ENCODE results near the gene RCCD1.

The RCCD1 gene

DNA sequence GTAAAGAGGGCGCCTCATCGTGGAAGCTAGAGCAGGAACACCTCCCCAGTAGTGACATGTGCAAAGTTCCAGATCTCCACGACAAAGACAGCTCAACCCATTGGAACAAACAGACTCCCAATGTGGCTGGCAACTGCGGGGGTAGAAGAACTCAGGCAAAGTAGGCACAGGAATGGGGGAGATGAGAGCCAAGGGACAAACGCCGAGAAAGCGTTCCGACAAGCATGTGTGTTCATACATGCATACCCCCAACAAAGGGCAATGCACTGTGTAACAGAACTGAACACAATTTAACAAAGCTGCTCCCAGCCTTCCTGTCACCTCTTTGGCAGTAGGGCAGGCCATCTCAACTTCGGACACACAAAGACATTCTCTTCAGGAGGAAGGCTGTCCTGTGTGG, 11.6 kb downstream of the RCCD1 start:
- no peak for DNase-seq (ENCODE audit: low read depth)

DNA sequence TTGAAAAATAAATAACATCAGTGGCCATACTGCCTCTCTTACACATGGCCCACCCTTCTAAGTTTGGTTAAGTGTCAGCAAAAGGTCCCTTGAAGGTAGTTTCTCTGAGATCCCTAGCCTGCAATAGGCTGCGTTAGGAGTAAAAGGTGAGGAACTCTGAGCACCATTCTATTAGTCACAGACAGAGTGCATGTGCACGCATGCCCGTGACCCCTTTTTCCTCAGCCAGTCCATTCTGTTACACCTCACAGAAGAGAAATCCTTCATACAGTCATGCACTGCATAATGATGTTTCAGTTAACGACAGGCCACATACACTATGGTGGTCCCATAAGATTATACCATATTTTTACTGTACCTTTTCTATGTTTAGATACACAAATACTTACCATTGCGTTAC, 12.5 kb downstream of the RCCD1 start:
- DNase-seq (ENCODE audit: low read depth): no peak

DNA sequence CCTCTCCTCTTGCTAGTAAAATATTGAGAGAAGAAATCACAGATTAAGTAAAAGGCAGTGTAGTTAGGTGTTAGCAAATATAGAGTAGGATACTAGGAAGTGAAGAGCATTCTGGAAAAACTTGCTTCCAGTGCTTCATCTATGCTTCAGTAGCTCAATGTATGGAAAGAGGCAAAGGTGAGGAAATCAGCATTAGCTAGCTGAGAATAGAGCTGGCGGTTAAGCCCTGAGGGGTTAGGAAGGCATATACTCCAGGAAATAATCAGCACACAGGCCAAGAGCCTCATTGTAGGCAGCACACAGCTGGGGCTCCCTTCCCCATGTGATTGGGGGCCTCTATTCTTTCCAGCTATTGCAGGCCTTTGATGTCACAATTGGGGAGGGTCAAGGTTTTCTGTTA, 13.8 kb downstream of the RCCD1 start:
- no peak for DNase-seq (ENCODE audit: low read depth)

DNA sequence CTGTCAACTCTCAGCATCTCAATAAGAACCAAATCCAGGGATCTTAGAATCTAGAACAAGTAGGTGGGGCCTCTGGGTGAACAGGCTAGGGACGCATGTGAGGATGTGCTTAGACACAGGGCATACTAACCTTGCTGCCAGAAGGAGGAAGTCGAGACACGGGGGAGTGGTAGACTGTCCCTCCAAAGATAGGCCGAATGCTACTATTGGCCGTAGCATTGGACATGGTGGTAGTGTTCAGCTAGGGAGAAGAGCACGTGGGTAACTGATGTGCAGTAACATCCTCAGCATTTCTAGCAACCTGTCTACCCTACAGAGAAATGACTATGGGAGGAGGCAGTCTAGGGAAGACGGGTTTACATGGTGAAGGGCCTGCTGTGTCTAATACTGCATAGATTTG, 15.6 kb downstream of the RCCD1 start:
- DNase-seq (ENCODE audit: low read depth): no peak

DNA sequence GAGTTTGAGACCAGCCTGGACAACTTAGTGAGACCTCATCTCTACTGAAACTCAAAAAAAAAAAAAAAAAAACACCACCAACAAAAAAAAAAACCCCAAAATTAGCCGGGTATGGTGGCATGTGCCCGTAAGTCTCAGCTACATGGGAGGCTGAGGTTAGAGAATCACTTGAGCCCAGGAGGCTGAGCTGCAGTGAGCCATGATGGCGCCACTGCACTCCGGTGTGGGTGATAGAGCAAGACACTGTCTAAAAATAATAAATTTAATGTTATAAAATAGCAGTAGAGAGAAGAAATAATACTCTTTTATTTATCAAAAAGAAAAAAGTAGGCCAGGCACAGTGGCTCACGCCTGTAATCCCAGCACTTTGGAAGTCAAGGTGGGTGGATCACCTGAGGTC, 17.4 kb downstream of the RCCD1 start:
- no peak for DNase-seq (ENCODE audit: low read depth)

DNA sequence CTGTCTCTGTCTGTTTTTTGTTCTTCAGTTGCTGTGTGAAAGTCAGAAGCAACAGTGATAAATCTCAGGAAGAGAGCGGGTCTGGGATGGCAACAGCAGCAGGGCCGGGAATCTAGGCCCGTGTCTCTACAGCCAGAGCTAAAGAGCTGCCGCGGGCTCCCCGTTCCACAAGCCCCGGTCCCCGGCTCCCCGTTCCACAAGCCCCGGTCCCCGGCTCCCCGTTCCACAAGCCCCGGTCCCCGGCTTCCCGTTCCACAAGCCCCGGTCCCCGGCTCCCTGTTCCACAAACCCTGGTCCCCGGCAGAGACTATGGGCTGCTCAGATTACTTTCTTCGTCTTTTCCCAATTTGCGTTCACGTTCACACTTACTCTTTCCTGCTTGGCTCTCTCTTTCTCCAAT, 19.5 kb downstream of the RCCD1 start:
- DNase-seq (ENCODE audit: low read depth): no peak

DNA sequence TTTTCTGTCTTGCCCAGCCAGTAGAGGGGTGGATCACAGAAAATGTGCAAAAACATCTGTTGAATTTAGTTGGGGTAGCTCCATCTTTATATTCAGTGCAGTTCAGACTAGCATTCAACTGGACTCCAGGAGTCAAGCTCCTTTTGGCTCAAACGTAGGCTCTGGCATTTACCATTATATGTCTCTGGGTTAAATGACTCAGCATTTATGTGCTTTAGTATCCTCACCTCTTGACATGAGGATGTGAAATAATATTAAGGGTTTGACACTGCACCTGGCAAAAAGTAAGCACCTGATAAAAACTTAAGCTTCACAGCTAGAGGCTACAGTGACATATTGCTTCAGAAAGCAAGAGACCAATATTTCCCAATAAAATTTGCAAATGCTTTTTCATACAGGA, 24.9 kb downstream of the RCCD1 start:
- no peak for DNase-seq (ENCODE audit: low read depth)

DNA sequence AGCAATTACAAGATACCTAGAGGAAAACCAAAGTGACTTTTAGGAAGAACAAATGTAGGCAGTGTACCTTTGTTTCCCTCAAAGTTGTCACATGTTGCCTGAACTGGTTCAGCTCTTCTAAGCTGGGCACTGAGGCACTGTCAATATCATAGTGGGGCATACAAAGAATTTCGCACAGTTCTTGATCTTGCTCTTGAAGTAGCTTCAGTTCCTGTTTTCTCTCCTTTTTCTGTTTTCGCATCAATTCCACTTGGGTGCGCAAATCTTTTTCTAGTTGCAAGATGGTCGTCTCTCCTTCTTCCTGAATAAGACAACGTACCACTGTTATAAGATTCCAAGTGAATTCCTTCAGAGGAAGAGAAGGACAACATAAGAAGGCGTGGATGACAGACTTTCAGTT, 27.0 kb downstream of the RCCD1 start:
- DNase-seq (ENCODE audit: low read depth): no peak

DNA sequence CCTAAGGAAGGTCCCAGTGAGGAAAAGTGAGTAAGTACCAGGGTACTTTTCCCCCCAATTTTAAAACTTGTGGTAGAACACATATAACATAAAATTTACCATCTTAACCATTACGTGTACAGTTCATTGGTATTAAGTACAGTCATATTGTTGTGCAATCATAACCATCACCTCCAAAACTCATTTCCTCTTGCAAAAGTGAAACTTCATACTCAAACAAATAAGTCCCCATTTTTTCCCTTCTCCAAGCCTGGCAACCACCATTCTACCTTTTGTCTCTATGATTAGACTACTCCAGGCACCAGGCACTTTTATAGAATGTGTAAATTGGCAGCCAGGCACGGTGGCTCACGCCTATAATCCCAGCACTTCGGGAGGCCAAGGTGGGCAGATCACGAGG, 27.5 kb downstream of the RCCD1 start:
- DNase-seq (ENCODE audit: low read depth): peak; percentile 75

DNA sequence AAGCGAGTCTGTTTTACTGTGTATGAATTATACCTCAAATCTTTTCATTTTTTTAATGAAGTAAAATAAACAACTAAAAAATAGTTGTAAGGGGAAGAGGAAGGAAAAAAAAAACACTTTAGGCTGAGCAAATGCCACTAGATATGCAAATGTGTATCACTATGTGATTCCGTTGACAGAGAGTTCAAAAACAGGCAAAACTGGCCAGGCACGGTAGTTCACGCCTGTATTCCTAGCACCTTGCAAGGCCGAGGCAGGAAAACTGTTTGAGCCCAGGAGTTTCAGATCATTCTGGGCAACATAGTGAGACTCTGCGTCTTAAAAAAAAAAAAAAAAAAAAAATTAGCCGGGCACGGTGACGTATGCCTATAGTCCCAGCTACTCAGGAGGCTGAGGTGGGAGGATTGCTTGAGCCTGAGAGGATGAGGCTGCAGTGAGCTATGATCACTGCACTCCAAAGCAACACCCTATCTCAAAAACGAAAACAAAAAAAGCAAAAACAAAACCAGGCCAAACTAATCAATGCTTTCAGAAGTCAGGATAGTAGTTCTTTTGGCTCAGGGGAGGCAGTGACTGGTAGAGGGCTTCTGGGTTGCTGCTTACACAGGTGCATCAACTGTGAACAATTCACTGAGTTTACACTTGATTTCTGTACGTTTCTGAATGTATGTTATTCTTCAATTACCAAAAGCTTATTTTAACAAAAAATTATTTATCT, 32.3 kb downstream of the RCCD1 start:
- no peak for DNase-seq (ENCODE audit: low read depth)

DNA sequence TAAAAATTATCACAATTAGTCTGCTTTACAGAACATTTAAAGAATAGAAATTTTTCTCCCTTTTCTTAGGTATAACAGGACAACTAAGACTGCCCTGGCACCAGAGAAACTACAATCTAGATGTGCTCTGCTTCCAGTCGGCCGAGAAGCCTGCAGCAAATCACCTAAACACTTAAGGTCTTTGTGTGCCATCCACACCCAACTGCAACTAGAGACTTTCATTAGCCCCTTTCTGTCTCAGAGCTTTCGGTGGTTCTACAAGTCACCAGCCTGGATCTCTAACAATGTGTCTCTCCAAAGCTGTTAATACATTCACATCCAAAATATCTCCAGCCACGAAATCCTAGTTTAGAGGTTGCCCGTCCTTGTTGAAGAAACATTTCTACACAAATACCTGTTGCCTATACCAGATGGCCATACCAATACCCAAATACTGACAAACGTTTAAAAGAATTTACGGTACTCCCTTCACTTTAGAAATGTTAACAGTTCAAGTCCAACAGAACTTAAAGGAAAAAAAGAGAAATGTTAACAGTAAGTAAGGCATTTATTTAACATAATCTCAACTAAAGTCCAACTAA, 33.0 kb downstream of the RCCD1 start:
- DNase-seq (ENCODE audit: low read depth): no peak

DNA sequence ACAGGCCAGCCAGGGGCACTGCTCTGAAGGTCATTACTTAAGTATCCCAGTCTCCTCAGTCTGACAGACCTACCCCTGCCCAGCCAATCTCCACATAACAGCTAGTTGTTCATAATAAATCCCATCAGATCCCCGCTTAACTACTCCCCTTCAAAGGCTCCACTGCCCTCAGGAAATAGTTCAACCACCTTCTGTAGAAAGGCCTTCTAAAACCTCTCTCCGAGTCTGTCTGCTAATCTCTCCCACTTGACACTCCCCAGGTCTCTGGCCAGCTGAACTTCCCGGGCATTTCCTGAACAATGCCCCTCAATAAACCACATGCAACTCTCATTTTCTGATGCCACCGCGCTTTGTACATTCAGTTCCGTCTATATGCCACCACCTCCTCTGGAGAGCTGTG, 33.6 kb downstream of the RCCD1 start:
- DNase-seq (ENCODE audit: low read depth): no peak

DNA sequence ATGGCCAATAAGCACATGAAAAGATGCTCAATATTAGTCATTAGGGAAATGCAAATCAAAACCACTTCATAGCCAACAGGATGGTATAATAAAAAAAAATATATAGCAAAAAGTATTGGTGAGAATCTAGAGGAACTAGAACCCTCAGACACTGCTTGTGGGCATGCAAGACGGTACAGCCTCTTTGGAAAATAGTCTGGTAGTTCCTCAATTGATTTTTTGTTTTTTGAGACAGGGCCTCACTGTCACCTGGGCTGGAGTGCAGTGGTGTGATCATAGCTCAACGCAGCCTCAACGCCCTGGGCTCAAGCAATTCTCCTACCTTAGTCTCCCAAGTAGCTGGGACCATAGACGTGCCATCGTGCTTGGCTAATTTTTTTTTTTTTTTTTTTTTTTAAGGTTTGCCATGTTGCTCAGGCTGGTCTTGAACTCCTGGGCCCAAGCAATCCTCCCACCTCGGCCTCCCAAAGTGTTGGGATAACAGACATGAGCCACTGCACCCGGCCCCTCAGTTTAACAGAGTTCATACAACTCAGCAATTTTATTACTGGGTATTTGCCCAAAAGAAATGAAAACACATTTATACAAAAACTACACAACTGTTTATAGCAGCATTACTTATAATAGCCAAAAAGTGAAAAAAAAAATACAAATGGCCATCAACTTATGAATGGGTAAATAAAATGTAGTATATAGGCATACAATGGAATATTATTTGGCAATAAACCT, 34.5 kb downstream of the RCCD1 start:
- no peak for DNase-seq (ENCODE audit: low read depth)

DNA sequence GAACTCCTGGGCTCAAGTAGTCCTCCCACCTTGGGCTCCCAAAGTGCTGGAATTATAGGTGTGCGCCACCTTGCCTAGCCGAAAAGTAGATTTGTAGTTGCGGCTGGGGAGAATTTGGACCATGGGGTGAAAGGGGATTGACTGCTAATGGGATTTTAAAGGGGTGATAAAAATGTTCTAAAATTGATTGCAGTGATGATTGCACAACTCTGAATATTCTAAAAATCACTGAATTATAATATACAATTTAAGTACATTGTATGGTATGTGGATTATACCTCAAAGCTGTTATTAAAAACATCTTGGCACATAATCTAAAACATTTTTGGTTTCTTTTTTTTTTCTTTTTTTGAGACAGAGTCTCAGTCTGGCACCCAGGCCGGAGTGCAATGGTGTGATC, 35.8 kb downstream of the RCCD1 start:
- DNase-seq (ENCODE audit: low read depth): no peak

DNA sequence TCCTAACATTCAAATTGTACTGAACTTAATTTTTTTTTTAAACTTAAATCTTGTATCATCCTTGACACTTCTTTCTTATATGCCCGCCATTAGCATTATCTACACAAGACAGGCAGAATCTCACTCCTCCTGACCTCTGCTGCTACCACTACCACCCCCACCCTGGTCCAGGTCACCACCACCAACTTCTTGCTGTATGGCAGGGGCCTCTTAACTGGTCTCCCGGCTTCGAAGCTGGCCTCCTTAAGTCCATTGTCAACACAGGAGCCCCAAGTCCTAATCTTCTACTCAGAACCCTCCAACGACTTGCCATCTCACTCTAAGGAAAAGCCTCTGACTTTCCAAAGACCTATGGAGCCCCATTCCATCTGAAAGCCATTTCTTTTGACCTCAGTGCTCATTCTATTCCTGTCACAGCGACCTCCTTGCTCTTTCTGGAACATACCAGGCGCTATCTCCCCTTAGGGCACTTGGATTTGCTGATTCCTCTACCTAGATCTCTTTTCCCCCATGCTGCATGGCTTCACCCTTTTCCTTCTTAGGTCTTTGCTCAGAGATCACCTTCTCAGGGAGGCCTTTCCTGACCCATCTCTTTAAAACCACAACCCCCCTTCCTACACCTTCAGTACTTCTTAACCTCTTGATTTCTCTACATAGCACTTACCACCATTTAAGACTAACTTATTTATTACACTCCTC, 37.1 kb downstream of the RCCD1 start:
- DNase-seq (ENCODE audit: low read depth): no peak

DNA sequence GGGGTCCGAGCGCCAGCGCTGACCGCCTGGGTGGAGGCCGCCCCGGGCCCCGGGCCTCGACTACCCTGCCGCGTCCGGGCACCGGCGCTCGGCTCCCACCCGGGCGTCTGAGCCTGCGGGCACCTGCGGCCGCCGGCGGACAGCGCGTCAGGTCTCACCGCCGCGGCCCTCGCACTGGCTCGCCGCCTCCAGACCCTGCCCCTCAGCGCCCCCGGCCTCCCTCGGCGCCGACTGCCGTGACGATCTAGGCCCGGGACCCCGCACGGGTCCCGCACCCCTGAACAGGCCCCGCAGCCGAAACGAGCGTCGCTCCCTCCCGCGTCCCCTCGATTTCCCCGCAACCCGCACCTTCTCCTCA, 39.4 kb downstream of the RCCD1 start:
- DNase-seq (ENCODE audit: low read depth): no peak

DNA sequence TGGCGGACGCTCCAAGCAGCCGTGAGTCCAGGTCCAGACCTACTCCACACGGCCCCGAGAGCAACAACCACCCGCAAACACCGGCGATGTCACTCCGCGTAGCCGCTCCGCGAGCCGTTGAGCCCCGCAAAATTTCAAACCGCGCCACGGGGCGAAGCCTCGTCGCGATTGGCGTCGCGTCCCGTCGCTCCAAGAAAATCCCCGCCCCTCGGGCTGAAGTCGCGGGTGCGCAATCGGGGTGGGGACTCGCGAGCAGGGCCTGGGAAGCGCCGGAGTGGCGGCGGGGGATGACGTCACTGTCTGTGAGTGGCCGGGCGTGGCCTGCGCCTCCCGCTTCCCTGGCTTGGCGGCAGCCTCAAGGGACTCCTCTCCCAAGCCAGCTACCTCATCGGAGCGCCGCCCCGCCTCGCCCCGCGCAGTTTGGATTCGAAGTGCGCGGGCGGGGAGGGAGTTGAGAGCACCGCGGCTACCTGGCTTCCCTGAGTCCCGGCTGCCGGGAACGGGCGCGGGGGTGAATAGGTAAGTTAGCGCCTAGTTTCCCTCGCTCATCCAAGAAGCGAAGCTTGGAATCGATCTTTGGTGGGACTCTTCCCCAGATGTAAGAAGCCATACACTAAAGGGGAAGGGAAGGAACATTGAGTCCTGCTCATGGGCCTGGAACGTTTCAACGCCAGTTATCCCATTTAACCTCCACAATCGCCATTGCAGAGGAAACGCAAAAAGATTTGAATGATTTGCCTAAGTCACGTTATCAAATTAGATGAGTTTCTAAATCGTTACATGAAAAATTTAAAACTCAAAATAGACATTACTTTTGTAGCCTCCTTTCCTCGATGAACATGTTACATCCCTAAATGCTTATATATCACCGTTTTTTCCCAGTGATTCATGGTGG, 40.0 kb downstream of the RCCD1 start, which contains the start of gene PRC1:
Gene PRC1 (minus strand): TSS at position 119 of the 895 bp plus-strand sequence. CDS start 118 bp downstream, at position 1.
- peak; percentile 94 for DNase-seq (ENCODE audit: low read depth)

DNA sequence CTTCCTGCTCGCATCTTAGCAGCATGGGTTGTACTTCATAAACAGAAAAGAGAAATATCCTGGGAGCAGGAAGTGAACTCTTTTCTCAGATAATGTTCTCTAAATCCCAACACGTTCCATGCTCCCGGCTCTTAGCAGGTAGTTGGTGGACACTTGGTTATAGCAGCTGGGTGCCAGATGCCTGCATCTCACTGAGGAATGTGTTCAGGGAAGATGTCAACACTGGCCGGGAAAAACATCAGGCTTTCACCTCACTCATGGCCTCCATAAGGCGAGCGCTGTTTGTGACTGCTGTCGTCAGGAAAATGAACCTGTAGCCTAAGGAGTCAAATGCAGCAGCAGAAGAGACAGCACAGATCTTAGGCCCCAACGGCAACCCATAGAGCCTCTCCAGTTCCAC, 44.1 kb downstream of the RCCD1 start:
- DNase-seq (ENCODE audit: low read depth): no peak

DNA sequence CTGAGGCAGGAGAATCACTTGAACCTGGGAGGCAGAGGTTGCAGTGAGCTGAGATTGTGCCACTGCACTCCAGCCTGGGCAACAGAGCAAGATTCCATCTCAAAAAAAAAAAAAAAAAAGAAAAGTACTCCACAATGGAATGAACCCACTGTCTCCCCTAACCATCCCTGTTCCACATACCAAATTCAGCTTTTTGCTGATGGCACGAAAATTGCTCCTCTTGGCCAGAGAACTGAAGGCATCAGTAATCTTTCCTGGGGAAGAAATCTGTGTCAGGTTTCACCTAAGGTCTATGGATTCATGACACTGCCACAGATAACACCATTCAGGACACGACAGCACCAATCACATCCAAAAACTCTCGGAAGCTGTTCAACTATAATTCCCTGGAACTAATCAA, 46.5 kb downstream of the RCCD1 start:
- DNase-seq (ENCODE audit: low read depth): no peak

DNA sequence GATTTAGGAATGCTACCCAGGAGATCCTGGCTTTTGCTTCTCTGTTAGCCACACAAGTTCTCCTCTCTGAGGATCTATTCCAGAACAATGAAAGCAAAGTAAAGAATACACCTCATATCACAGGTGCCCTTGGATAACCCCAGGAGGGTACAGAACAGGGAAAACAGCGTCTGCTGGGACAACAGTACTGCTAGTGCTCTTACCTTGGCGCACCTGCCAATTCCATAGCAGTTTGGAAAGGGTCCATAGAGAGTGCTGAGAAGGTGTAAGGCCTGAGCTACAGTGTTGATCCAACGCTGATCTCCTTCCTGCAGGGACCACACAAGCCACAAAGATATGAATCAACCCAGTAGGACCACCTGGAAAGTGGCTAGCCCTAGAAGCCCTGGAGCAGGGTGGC, 52.6 kb downstream of the RCCD1 start:
- no peak for DNase-seq (ENCODE audit: low read depth)
